HG02678 (cell line): ENCODE measurements around the gene MSI2.

Experiments
- ATAC-seq: cut with Tn5 transposase; IDR thresholded peaks from one replicate; pipeline ENCODE4 v1.9.1; 2021; ENCODE audit warnings: mild to moderate bottlenecking, moderate library complexity; ENCODE audit not compliant: unreplicated experiment

MSI2 gene

DNA sequence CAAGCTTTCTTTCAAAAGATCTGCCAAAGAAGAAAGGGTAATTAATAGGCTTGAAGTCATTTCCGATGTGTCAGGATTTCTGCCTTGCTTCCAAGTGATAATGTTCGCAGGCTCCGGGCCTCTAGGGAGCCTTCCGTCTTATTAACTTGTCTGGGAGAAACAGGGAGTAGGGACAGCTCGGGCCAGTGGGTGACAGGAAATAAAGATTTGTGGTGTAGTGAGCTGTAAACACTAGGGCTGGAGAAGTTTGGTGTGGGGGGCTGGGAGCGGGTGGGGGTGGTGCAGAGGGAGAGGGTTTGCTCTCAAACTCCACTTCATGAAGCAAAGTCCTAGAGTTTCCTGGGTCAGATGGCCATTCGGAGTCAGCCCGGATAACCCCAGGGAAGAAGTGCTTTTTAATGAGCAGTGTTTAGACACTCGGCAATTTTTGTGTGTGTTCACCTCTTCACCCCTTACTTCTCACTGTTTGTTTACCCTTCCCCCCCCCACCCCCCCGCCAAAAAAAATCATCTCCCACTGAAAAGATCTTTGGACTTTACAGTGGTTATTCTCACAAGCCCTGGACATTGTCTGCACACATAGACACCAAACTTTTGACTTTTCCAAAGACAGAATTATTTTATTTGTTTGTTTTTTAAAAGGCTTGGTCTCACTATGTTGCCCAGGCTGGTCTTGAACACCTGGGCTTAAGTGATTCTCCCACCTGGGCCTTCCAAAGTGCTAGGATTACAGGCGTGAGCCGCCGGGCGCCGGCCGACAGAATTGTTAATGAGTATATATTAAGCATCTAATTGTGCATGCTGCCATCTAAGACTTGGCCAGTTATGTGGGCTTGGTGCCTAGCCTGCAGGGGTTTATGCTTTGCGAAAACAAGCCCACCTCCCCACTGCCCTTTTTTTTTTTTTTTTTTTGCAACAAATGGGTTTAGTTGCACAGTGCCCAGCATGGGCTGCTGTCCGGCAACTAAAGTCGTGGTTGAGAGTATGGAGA is 292.4 kb downstream of the MSI2 start:
- ATAC-seq: no peak

DNA sequence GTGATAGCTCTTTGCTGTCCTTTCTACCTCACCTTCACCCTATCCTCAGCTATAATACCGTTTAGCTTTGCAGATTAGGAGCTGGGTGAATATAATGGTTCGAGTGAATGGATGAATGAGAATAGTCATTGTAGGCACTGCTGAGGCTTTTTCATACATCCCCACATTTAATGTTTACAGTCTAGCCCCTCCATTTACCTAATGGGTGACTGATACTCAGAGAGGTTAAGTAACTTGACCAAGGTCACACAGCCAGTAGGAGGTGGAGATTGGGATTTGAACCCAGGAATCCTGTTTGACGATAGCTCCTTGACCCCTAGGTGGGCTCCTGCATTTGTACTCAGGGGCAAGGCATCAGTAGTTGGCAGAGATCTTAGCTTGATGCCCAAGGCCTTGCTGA is 293.1 kb downstream of the MSI2 start:
- ATAC-seq: no peak

GRCh38 chr17:57550016-57550415 is 293.7 kb downstream of the MSI2 start:
- no peak for ATAC-seq

GRCh38 chr17:57550668-57551315 is 294.5 kb downstream of the MSI2 start:
- ATAC-seq: no peak

- peak; percentile 73 for ATAC-seq
Measured at GRCh38 chr17:57551321-57552079, 295.2 kb downstream of the MSI2 start.

GRCh38 chr17:57552114-57552624 is 295.8 kb downstream of the MSI2 start:
- ATAC-seq: peak; percentile 44

- ATAC-seq: no peak
Measured at GRCh38 chr17:57553526-57553925, 297.2 kb downstream of the MSI2 start.

DNA sequence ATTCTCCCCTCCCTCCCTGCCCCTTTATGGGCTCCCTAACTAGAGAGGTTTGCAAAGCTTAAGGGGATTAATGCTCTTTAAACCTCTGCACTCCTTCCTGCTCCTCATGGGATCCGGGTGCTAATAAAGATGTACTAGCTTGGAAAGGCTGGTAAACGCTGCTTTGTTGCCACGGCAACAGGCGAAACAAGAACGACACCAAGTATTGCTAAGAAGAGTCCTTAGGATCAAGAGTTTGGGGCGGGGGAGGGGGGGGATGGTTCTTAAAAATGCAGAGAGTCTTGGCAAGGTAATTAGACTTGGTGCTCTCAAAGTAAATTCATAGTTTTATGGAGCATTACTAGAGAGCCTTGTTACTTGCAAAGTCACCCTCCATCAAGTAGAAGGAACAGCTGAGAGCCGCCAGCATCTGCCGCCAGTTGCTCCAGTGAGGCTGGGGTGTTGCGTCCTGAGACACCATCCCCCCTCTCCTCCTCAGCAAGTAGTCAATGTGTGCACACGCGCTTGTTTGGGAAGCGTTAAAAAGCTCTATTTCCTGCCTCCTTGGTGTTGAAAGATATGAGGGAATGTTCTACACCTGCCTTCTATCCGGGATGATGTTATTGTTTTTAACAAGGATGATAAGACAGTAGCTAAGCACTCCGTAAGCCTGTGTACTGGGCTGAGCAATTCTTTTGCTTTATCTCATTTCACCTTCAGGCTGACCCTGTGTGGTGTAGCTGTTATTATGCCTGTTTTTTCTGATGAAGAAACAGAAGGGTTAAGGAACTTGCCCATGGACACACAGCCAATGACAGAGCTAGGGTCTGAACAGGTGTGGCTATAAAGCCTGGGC is 297.9 kb downstream of the MSI2 start:
- ATAC-seq: no peak

DNA sequence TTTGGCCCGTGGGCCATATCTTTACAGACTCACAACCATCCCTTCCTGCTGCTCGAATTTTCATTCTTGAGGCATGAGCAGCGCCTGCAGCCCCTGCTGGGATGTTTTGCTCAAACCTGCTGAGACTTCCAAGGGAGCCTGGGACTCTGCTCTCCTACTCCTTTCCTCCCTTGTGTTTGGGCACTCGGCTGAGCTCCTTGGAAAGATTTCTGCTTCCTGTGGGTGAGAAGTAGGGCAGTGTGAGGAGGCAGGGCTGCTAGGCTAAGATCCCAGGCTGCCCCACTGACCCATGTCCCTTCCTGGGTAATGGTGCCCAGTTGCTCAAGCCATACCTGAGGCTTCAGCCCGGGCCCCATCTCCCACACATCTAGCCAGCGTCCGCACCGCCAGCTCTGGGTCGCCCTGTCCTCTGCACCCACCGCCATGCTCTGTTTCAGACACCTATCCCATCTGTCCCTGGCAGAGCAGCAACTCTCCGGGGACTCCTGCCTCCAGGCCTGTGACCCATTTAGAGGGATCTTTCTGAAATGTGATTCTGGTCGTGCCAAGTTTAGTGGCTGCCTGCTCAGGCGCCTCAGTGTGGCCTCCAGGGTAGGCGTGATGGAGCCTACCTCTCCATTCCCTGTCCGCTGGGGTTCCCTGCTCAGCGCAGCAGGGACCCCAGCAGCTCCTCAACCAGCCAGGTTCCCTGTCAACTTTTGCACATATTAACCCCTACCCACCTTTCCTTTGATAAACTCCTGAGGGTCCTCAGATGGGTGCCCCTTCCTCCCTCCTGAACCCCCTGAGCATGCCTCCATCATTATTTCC is 298.7 kb downstream of the MSI2 start:
- no peak for ATAC-seq

GRCh38 chr17:57555636-57556175 is 299.4 kb downstream of the MSI2 start:
- no peak for ATAC-seq

GRCh38 chr17:57556320-57556719 is 300.0 kb downstream of the MSI2 start:
- no peak for ATAC-seq

- ATAC-seq: no peak
Measured at GRCh38 chr17:57556977-57557376, 300.7 kb downstream of the MSI2 start.

DNA sequence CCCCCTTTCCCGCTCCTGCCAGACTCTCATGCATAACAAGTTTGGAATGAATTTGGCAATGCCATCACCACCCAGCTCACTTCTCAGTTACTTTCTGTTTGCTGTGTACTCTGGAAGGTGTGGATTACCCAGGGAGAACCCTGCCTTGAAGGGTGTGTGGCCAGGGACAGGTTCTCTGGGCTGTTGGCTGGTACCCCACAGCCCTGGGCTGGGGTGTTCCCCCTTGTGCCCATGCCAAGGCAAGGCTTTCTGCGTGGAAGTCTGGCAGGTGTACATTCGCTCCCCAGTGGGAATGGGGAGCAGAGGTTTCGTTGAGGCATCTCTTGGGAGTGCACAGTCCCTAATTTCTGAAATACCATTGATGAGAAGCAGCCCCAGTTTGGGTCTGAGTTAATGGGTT is 301.1 kb downstream of the MSI2 start:
- ATAC-seq: no peak

- no peak for ATAC-seq
Measured at GRCh38 chr17:57557834-57558681, 301.7 kb downstream of the MSI2 start.

DNA sequence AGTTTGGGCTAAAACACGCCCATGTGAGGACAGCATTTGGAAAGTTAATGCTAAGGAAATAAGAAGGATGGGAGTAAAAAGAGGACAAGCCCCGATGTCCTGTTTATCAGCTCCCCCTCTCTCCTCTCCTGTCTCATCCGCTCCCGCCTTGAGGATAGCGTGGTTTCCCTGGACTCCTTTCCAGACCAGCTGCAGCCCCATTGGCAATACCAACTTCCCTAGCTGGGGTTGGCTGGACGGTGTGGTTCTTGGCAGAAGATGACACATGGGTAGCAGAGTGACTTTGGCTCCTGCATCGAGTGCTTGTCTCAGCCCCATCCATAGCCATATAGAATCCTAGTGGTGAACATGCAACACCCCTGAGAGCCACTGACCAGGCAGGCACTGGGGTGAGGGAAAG is 302.9 kb downstream of the MSI2 start:
- no peak for ATAC-seq

DNA sequence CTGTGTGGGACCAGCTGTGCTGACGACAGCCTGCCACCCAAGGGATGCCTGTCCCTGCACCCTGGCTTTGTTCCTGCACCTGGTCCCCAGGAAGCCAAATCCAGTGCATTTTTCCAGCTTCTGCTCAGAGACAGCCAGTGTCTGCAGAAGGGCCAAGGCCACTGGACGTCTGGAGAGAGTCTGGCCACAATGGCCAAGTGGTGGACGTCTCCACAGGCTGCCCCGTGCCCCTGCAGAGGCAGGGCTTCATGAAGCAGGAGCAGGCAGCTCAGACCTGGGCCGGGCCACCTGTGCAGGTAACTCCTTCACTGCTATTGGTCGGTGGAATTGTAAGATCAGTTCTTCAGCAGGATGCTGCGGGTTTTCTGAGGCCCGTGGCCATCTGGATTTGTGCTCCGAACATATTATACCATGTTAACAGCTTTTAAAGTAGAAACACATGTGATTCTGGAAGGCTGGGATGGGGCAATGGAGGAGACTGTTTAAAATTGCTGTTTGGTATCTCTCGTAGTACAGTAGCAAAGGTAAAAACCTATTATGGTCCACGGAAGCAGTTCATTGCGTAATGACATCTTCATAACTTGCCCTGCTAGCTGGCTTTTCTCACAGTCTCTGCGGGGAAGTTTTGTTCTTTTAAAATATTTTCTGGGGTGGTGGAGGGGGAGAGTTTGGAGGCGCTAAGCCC is 303.5 kb downstream of the MSI2 start:
- ATAC-seq: no peak

GRCh38 chr17:57560319-57560705 is 304.0 kb downstream of the MSI2 start:
- ATAC-seq: no peak
